ENCODE measurements around the gene FOXA2. TPM values are rescaled to one million over a fixed set of nuclear protein-coding genes. Genes with fewer than 3 reads are reported as not detected.

FOXA2 gene
- total and polyA plus RNA-seq, 2 of the 13 experiments (the other 11 are each of a cell fraction or from before 2014, with no cell fraction given), result 8.8 to 12.2 TPM

- TF ChIP-seq RBFOX2 (IDR thresholded peaks at IDR 0.05; ENCODE audit: low read depth, low read length) (peak; percentile 98), ZNF33A (CRISPR knock-in tag; IDR thresholded peaks at IDR 0.05; ENCODE audit: borderline replicate concordance) (peak; percentile 84), TRAFD1 (CRISPR knock-in tag; IDR thresholded peaks at IDR 0.05; ENCODE audit: borderline replicate concordance) (peak; percentile 98; the same call in 1 of the 2 replicates), ZNF256 (CRISPR knock-in tag; conservative IDR thresholded peaks at IDR 0.05) (peak; percentile 47; the same call in 1 of the 2 replicates), RORA (CRISPR knock-in tag; IDR thresholded peaks at IDR 0.05) (no peak), ZNF792 (CRISPR knock-in tag; IDR thresholded peaks at IDR 0.05) (peak; percentile 89), RFX5 (IDR thresholded peaks at IDR 0.05; ENCODE audit: low read depth, low read length) (no peak; the same call in 1 of the 2 replicates), TGIF2 (CRISPR knock-in tag; IDR thresholded peaks at IDR 0.05) (peak; percentile 93; the same call in 1 of the 2 replicates), TBL1XR1 (IDR thresholded peaks at IDR 0.05; ENCODE audit: borderline replicate concordance, low read length, partially characterized antibody) (peak; percentile 22), ZNF230 (CRISPR knock-in tag; IDR thresholded peaks at IDR 0.05) (no peak), ZNF282 (IDR thresholded peaks at IDR 0.05; ENCODE audit: partially characterized antibody) (no peak), ZMAT3 (CRISPR knock-in tag; conservative IDR thresholded peaks at IDR 0.05) (peak; percentile 77), ZNF776 (CRISPR knock-in tag; IDR thresholded peaks at IDR 0.05) (no peak), RBAK (CRISPR knock-in tag; IDR thresholded peaks at IDR 0.05) (0 out of 2 replicates have a peak, but pooled peaks have one; percentile 21), ZNF7 (CRISPR knock-in tag; IDR thresholded peaks at IDR 0.05) (no peak; the same call in 1 of the 2 replicates), ZNF136 (CRISPR knock-in tag; IDR thresholded peaks at IDR 0.05; ENCODE audit: low read depth) (0 out of 2 replicates have a peak, but pooled peaks have one; percentile 94), KAT7 (CRISPR knock-in tag; IDR thresholded peaks at IDR 0.05; ENCODE audit: borderline replicate concordance) (0 out of 2 replicates have a peak, but pooled peaks have one; percentile 72), BRF2 (CRISPR knock-in tag; IDR thresholded peaks at IDR 0.05) (no peak; the same call in 1 of the 2 replicates), ZNF607 (CRISPR knock-in tag; IDR thresholded peaks at IDR 0.05; ENCODE audit: borderline replicate concordance) (peak; percentile 72; the same call in 1 of the 2 replicates), ZBTB21 (CRISPR knock-in tag; IDR thresholded peaks at IDR 0.05) (0 out of 2 replicates have a peak, but pooled peaks have one; percentile 26), ZNF382 (CRISPR knock-in tag; IDR thresholded peaks at IDR 0.05; ENCODE audit: borderline replicate concordance) (no peak), HMGXB4 (CRISPR knock-in tag; IDR thresholded peaks at IDR 0.05; ENCODE audit: borderline replicate concordance in 1 of 2, low read depth in 1 of 2) (peak; percentile 26 to 58; a peak in 3 of 4 replicates), KLF16 (CRISPR knock-in tag; IDR thresholded peaks at IDR 0.05) (peak in 1 of 2 experiments; percentile 95; a peak in 2 of 4 replicates), ZNF614 (CRISPR knock-in tag; IDR thresholded peaks at IDR 0.05; ENCODE audit: borderline replicate concordance) (peak; percentile 65; the same call in 1 of the 2 replicates)
- TF ChIP-seq, protein P1, sequence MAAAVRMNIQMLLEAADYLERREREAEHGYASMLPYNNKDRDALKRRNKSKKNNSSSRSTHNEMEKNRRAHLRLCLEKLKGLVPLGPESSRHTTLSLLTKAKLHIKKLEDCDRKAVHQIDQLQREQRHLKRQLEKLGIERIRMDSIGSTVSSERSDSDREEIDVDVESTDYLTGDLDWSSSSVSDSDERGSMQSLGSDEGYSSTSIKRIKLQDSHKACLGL (CRISPR knock-in tag; IDR thresholded peaks at IDR 0.05), result no peak
Observed at GRCh38 chr20:22584922-22585785, 782 bp upstream of the FOXA2 start (continued).
